RKO (cell line): ENCODE measurements around the gene CYP24A1.

Experiments
- DNase-seq: peaks from one replicate; pipeline ENCODE4 v3.0.0-alpha.2; 2016; ENCODE audit warnings: low spot score

The CYP24A1 gene

DNA sequence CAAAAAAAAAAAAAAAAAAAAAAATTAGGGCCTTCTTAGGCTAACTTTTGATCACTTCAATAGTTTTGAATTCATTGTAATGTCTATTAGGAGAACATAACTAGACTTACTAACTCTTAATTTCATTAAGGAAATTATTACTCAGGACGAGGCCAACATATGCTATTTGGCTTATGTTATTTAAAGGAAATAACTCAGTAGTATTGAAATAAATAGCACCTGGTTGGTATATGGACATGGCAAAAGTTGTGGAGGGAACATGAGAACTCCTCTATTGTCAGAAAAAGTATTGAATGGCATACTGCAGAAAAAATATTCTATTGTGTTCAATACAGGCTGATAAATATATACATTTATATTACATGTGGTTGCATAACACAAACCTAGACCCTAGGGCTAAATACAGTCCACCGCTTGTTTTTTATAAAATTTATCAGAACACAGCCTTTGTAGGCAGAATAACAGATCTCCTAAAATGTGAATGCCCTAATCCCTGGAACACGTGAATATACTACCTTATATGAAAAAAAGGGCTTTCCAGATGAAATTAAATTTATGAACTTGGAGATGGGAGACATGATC, 18.0 kb downstream of the CYP24A1 start:
- DNase-seq, result no peak

DNA sequence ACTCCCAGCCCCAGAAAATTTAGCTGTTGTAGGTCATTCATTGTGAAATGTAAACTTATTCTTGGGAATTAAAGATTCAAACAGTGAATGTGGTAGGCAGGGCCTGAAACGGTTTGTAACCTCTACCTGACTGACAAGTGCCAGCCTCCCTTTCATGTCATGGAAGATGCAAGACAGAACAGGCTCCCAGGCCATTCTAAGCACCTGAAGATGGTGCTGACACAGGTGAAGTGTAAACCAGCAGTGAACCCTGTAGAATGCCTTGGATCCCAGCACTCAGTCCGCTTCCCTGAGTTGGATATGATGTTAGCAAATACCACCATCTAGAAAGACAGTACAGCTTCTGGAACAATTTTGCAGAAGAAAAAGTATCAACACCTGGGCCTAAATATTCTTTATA, 19.3 kb downstream of the CYP24A1 start:
- no peak for DNase-seq

DNA sequence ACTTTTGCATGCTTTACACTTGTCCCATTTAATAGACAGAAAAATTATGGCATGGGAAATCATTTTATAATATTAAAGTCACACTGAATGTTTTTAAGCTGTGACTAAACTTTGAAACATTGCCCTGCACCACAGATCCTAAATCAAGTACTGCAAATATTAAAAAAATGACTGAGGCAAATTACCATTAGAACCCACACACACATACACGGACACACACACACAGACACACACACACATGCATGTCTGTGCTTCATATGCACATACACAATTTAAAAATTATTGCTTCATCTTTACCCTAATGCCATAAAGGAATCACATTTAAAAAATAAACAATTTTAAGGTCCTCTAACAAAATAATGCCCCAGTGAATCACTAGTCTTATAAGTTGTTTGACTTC, 19.9 kb downstream of the CYP24A1 start:
- DNase-seq, result no peak

DNA sequence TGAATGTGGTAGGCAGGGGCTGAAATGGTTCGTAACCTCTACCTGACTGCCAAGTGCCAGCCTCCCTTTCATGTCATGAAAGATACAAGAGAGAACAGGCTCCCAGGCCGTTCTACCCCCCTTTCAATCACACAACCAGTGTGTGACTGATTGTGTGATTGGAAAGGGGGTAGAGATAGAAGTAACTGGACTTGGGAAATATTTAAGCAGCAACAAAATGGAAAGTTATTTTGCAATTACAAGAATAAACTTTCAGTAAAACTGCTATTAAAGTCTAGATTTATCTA, 20.8 kb downstream of the CYP24A1 start:
- DNase-seq, result no peak

DNA sequence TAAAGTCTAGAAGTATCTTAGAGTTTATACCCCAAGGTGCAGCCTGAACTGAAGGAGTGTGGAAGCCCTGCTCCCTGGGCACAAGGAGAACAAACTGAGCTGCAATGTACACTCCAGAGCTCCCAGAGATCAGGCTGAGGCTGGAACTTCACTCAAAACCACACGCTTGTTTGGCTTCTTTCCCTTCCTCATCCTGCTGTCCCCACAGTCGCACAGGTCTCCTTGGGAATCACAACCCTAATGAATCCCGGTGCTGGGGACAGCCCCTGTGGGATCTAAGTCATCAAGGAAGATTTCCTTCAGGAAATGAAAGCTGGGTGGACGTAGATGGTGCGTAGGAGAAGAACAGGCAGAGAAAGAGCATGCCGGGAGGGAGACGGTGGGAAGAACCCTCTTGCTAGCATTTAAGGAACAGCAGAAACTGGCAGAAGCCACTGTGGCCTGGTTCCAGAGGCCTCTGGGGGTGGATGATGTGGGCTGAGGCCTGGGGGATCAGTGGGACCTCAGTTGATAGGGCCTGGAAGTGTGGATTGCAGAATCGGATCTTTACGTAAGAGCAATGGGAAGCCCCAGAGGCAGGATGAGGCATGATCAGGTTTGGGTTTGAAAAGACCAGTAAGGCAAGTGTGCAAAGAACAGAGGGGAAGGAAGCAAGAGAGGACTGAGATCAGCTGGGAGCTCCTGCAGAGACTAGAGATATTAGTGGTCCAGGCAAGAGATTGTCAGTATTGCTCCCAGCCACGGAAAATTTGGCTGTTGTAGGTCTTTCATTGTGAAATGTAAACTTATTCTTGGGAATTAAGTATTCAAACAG, 21.4 kb downstream of the CYP24A1 start:
- no peak for DNase-seq

DNA sequence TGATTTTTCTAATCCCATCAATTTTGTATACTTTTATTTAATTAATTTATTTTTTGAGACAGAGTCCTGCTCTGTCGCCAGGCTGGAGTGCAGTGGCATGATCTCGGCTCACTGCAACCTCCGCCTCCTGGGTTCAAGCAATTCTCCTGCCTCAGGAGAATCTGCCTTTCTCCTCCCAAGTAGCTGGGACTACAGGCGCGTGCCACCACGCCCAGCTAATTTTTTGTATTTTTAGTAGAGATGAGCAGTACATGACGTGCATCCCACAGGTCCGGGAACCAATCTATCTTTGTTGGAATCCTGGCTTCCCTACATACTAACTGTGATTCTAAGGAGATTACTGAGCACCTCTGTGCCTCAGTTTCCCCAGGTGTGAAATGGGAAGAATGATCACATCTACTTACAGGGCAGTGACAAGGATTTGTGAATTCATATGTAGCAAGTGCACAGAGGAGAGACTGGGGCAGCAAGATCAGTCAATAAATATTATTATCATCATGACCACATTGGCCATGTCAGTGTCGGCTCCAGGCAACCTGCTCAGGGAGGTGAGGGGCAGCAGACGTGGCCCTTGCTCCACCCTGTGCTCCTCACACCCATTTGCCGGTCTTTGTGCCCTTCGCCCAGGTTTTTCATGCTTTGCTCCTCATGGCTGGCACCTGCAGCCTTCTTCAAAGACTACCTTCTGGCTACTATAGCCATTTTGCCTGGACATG, 22.1 kb downstream of the CYP24A1 start:
- no peak for DNase-seq

DNA sequence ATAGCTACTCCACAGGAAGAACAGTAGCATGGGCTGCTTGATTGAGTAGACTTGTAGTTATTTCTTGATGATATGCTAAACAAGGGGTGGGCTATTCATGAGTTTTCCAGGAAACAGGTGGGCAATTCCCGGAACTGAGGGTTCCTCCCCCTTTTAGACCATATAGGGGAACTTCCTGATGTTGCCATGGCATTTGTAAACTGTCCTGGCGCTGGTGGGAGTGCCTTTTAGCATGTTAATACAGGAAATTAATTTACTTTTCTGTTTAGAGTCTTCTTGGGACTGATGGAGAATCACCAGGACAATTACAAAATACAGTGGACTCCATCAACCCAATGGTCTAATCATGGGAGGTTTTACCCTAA, 22.7 kb downstream of the CYP24A1 start:
- DNase-seq, result no peak

DNA sequence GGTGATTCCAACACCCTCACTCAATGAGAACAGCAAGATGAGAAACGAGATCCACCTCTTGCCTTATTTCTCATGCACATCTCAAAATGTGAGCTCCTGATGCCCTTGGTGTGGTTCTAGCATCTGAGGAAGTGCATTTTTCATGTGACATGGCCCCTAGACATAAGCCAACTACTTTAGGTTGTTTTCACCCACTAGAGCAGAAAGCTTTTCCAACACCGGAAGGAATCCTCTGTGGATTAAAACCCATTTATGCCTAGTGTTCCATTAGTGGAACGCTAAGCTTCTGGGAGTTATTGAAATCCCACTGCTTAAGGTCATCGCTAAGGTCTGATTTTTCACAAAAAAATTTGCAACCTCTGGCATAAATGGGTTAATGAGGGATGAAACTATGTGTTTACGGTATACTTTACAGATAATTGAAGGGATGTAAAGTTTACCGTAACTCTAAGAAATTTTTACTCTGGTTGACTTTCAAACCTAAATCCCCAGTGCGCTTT, 24.0 kb downstream of the CYP24A1 start:
- DNase-seq, result no peak

DNA sequence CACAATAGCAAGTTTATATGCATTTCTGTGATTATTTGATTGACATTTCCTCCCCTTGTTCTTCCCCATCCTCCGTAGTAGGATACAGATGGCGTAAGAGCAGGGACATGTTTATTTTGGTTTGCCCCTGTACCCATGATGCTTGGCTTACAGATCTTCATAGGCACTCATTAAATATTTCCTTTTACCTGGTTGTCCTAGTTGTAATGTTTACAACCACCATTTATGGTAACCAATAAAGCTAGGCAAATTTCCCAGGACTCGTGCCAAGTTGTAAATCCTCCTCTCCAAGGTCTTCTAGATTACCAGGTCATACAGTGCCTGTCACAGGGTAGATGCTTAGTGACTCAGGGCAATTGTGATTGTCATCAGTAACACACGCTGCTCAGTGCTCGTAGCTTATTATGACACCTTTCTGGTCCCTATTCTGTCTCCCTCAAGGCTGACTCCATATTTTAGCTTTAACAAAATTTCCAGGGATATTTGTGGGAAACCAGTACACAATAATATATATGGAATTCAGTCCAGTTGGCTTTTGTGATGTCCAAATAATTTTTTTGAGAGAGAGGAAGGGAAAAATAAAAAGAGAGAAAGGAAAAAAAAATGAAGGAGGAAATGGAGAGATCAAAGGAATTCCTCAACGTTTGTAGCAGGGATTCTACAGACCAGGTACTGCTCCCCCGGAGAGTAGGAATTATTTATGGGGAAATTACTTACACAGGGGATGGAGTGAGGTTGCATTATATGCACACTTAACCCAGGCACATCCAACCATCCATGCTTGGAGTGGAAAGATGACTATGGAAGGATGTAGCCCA, 24.6 kb downstream of the CYP24A1 start:
- DNase-seq, result no peak

DNA sequence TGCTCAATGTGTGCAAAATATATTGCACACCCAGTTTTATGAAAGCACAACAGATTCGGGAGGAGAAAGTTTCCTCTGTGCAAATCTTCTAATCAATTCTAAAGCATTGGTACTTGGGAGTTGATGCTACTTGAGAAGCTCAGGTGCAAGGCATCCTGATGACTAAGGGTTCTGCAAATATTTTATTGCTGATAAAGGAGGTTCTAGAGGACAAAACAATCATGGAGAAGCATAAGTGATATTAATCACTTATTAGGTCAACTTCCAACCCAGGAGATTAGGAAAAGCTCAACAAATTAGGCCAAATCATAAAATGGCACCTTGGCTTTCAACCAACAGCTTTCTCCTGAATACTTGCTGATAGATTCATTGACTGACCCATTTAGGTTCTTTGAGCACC, 27.1 kb downstream of the CYP24A1 start:
- no peak for DNase-seq

DNA sequence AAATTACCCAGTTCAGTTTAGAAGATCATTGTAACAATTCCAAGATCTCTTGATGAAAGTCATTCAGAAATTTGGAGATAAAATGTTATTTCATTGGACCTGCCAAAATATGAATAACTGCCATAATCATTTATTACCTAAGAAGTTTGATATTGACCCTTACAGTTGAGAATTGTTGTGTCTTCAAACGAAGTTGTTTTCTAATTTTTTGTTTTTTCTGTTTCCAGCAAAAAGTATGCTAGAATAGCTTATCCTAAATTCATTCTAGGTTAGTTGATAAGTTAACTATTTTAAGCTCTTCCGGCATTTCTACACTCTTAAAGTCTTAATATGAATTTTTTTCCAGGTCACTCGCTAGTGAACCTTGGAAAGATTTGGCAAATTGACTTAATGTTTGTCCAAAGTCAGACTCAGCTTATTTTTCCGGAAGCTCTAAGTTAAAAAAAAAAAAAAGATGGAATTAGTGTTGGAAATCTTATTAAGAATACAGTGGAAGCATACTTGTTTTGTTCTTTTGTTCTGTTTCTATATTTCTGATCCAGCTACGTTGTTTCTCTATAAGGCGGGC, 28.9 kb downstream of the CYP24A1 start:
- no peak for DNase-seq

DNA sequence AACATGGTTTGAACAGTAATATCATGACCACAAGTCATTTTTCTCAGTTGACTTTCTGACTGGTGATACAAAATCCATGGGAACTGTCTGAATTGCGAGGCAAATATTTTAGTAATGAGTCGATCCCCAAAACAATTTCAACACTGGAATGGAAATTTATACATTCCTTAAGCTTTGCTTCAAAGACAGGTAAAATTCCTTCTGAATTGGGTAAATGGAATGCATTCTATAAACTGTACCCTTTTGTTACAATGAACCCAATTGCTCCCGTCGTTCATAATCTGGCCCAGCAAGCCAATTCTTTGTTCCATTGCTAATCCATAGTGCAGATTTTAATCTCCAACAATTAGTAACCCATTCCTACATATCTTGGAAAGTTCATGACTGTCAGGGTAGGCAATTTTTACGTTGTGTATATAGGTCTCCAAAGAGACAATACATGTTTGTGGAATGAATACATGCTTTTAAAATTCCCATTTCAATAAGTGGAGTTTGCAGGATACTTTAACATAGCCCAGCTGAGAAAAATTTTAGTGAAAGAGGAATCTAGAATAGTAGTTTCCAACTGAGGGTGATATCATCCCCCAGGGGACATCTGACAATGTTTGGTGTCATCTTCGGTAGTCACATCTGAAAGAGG, 32.7 kb downstream of the CYP24A1 start:
- DNase-seq, result no peak

DNA sequence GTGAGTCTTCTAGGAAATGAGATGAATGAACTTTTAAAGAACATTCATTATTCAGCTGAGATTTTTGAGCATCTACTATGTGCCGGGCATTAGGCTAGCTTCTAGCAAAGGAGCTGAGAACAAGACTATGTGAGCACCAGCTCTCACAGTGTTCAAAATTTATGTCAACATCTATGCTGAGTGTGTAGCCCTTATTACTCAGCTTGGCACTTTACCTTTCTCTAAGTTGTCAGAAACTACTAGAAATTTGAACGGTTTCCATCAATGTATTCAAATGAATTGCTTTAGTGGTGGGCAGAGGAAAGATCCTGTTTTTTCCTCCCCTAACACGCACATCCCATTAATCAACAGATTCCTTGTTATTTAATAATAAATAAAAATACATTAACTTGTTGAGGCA, 33.3 kb downstream of the CYP24A1 start:
- no peak for DNase-seq

DNA sequence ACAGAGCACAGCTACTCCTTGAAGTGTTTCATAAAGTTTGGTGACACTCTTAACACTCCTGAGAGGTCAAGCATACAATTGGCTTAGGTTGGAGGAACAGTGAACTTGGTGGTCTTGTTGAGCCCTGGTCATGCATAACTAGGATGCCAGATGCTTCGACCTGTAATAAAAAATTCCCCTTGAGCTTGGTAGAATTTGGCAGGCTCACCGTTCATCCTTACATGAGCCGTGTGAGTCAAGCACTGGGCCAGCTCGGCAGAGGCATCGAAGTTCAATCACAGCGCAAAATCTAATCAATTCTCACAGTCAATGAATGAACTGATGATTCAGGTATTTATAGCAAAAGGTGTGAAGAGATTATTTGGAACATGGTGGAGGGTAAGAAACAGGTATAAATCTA, 33.7 kb downstream of the CYP24A1 start:
- DNase-seq, result no peak

DNA sequence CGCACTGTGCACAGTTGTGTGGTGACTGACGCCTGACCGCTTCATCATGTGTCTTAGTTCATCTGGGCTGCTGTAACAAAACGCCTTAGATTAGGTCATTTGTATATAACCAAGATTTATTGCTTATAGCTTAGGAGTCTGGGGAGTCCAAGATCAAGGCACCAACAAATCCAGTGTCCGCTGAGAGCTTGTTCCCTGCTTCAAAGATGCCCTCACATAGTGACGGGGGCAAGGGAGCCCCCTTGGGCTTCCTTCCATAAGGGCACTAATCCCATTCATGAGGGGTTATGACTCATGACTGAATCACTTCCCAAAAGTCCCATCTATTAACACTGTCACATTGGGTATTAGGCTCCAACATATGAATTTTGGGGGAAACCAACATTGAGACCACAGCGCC, 34.6 kb downstream of the CYP24A1 start:
- DNase-seq, result no peak

DNA sequence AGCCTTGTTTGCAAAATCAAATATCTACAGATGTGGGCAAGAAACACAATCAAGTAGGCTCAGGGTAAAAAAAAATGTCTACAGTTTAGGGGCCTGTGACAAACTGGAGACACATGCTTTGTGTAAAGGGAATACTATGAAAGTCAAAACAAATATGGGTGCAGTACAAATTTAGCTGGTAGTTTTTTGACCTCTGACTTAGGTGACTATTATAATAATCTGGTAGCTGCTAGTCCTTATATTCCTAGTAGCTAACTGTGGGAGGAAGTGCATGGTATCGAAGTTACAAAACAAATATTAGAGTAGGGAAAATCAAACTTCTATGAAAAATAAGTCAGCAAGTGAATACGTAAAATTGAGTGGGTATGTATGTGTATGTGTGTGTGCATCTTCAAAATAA, 35.4 kb downstream of the CYP24A1 start:
- DNase-seq, result no peak

DNA sequence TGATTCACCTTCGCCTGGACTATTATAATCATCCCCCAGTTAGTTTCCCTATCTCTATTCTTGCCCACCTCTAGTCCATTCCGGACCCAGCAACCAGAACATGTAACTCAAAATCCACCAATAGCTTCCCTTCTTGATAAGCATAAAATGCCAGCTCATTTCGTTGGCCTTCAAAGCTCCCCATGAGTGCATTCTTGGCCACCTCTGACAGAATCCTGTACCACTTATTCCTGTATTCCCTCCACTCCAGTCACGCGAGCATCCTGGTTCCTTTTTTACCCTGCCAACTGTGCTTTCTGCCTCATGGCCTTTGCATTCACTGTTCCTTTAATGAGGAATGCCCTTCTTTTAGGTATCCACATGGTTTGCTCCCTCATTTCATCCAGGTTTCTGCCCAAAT, 36.7 kb downstream of the CYP24A1 start:
- no peak for DNase-seq

DNA sequence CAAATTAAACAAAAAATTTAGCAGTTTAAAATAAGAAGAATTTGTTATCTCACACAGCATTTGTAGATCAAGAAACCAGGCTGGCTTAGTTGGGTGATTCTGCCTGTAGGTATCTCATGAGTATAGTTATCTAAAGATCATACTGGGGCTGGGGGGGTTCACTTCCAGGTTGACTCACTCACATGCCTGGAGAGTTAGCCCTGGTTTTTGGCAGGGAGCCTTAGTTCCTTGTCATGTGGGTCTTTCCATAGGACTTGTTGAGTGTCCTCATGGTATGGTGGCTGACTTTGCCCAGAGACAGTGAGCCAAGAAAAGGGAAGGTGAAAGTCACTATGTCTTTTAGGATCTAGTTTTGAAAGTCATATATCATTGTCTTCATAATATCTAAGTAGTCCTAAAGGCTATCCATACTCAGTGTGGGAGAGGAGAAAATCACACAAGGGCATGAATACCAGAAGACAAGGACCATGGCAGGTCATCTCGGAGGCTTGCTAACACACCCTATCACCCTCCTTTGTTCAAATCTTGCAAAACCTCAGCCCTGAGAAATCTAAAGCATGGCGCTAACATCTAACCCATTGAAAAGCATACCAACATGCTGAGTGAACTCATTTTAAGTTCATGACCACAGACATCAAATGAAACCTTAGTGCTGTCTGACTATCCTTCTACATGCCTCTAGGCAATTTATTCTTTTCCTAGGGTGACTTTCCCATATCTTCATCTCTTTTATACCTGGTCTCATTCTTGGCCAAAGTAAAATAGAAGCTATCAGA, 39.2 kb downstream of the CYP24A1 start:
- peak; percentile 20 for DNase-seq

DNA sequence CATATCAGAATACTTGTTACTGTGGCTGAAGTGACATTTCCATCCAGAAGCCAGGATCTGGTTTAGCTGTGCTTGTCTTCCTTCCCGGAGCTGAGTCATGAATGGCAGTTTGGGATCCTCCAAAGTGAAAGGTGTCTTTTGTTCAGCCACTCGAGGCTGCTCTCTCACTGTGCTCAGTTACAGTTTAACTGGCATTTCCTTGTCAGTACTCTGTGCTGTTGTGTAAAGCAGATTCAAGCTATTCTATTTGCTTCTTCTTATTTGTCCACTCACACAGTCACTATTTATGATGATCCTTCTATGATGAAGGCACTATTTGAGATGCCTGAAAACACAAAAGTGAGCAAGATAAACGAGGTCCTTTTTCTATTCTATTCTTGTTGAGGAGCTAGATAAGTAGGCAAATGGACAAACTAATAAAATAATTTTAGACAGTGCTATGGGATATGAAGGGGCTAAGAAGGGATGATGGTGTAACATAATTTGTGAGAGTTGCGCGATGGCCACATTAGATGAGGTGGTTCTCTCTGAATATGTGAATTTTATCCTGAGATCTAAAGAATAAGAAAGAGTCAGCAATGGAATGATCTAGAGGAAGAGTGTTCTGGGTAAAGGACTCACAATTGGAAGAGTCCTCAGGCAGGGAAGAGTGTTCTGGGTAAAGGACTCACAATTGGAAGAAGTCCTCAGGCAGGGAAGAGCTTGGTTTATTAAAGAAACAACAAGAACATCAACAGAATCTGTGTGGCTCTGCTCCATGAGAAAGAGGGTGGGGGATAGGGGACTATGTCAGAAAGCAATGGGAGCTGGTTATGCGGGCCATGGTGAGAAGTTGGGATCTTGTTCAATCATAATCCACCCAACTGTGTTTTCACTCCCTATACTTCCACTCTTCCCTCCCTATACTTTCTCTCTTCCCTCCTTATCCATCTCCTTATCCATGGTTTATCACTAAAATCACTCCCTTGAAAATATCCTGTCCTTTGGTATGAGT, 40.1 kb downstream of the CYP24A1 start:
- DNase-seq, result no peak
